H1 (cell line): ENCODE data around the gene KCNH1. TPM values are rescaled to one million over a fixed set of nuclear protein-coding genes. Genes with fewer than 3 reads are reported as not detected.

Experiments
- CTCF ChIA-PET: fragments of 300-600 bp; sonication (Branson Sonifier 250); formaldehyde crosslinking; loops from one replicate; lab custom pipeline; 2021; ENCODE audit not compliant: partially characterized antibody; lab: Charles Lee
- POLR2A ChIA-PET: fragments of 300-600 bp; sonication (Branson Sonifier 250); formaldehyde crosslinking; loops from one replicate; lab custom pipeline; 2021; ENCODE audit warnings: inconsistent platforms; ENCODE audit not compliant: partially characterized antibody; lab: Charles Lee
- DNase-seq, 2 experiments: peaks; one replicate each; pipeline versions ENCODE4 v3.0.0 to v3.0.0-alpha.2; 2010 to 2022; ENCODE audit warnings: low spot score in 2 of 2, low read depth in 1 of 2, mixed read lengths in 1 of 2
- FAIRE-seq: peaks from 2 replicates; lab custom pipeline; 2011; peaks lifted over from hg19 to GRCh38; lab: Jason Lieb, UNC
- H2AFZ ChIP-seq: 2 replicates; pipeline ENCODE4 v1.8.1; 2012; ENCODE audit warnings: low read length, inconsistent platforms
- H2AK5ac ChIP-seq: 2 replicates; pipeline ENCODE4 v1.6.1; 2013; ENCODE audit warnings: low read depth, low read length
- H2BK120ac ChIP-seq: replicated peaks from 2 replicates; pipeline ENCODE3; 2013; ENCODE audit warnings: low read depth, low read length, inconsistent platforms
- H2BK12ac ChIP-seq: 2 replicates; pipeline ENCODE4 v1.6.1; 2013; ENCODE audit warnings: low read depth, low read length
- H2BK15ac ChIP-seq: 2 replicates; pipeline ENCODE4 v1.6.1; 2013; ENCODE audit warnings: low read length
- H2BK20ac ChIP-seq: 2 replicates; pipeline ENCODE4 v1.6.1; 2013; ENCODE audit warnings: low read length
- H2BK5ac ChIP-seq: 2 replicates; pipeline ENCODE4 v1.6.1; 2013; ENCODE audit warnings: low read depth, low read length
- H3K14ac ChIP-seq: 2 replicates; pipeline ENCODE4 v1.6.1; 2013; ENCODE audit warnings: inconsistent platforms; ENCODE audit not compliant: insufficient read length
- H3K18ac ChIP-seq: 2 replicates; pipeline ENCODE4 v1.6.1; 2013; ENCODE audit warnings: low read length; ENCODE audit errors: extremely low read depth
- H3K23ac ChIP-seq: 2 replicates; pipeline ENCODE4 v1.6.1; 2013; ENCODE audit warnings: inconsistent platforms; ENCODE audit not compliant: insufficient read length
- H3K23me2 ChIP-seq: 2 replicates; pipeline ENCODE4 v1.6.1; 2013; ENCODE audit warnings: low read depth, low read length
- H3K27ac ChIP-seq: 2 replicates; pipeline ENCODE4 v1.6.1; 2011; ENCODE audit warnings: low read depth, low read length, inconsistent platforms
- H3K27me3 ChIP-seq, 4 experiments: replicated peaks in 1 of 4; 1 replicate in 1 of 4; 2 replicates in 3 of 4; pipeline versions ENCODE4 v1.6.1 to v1.8.1; 2011 to 2013; ENCODE audit warnings: low read length in 3 of 4, mild to moderate bottlenecking in 3 of 4, inconsistent platforms in 2 of 4, mixed read lengths in 2 of 4, moderate library complexity in 1 of 4; ENCODE audit not compliant: control insufficient read depth in 3 of 4, insufficient read depth in 3 of 4; ENCODE audit errors: extremely low read depth in 1 of 4
- H3K36me3 ChIP-seq, 4 experiments: 2 replicates each; pipeline versions ENCODE4 v1.6.1 to v1.8.1; 2011 to 2013; ENCODE audit warnings: mild to moderate bottlenecking in 4 of 4, low read length in 3 of 4, moderate library complexity in 2 of 4, control low read depth in 1 of 4, inconsistent platforms in 1 of 4; ENCODE audit not compliant: insufficient read depth in 4 of 4, control insufficient read depth in 2 of 4
- H3K4ac ChIP-seq: replicated peaks from 2 replicates; pipeline ENCODE3; 2013; ENCODE audit warnings: low read length, low read depth, mixed read lengths, inconsistent platforms; ENCODE audit not compliant: insufficient read length
- H3K4me1 ChIP-seq, 4 experiments: replicated peaks in 1 of 4; 1 replicate in 1 of 4; 2 replicates in 3 of 4; pipeline versions ENCODE4 v1.6.1 to v1.8.1; 2011 to 2013; ENCODE audit warnings: low read length in 3 of 4, inconsistent platforms in 2 of 4, mixed read lengths in 1 of 4; ENCODE audit not compliant: insufficient read depth in 4 of 4, control insufficient read depth in 3 of 4
- H3K4me2 ChIP-seq, 2 experiments: 2 replicates each; pipeline versions ENCODE4 v1.6.1 to v1.8.1; 2011 to 2013; ENCODE audit warnings: low read depth in 2 of 2, low read length in 2 of 2, control low read depth in 1 of 2, inconsistent platforms in 1 of 2, mild to moderate bottlenecking in 1 of 2; ENCODE audit not compliant: insufficient read depth in 1 of 2
- H3K4me3 ChIP-seq, 4 experiments: fragments of 200-600, 300-600 bp in 1 of 4; sonication (generic), shearing (Covaris generic), sonication (Bioruptor Twin) in 1 of 4; 2 replicates each; pipeline versions ENCODE4 v1.5.1 to v1.8.1; 2011 to 2016; ENCODE audit warnings: low read length in 4 of 4, low read depth in 3 of 4, control low read depth in 2 of 4, inconsistent platforms in 2 of 4, mild to moderate bottlenecking in 2 of 4, mixed read lengths in 1 of 4, moderate library complexity in 1 of 4; ENCODE audit not compliant: insufficient read depth in 2 of 4; ENCODE audit errors: extremely low read depth in 1 of 4
- H3K56ac ChIP-seq: replicated peaks from 2 replicates; pipeline ENCODE3; 2013; ENCODE audit warnings: low read depth, mild to moderate bottlenecking, mixed read lengths, low read length, inconsistent platforms; ENCODE audit not compliant: insufficient read length
- H3K79me1 ChIP-seq: 2 replicates; pipeline ENCODE4 v1.6.1; 2013; ENCODE audit warnings: low read depth, low read length, control low read depth
- H3K79me2 ChIP-seq, 2 experiments: 2 replicates each; pipeline versions ENCODE4 v1.6.1 to v1.8.1; 2012 to 2013; ENCODE audit warnings: low read length in 2 of 2, mild to moderate bottlenecking in 2 of 2, inconsistent platforms in 1 of 2; ENCODE audit not compliant: insufficient read depth in 2 of 2, control insufficient read depth in 1 of 2
- H3K9ac ChIP-seq, 4 experiments: replicated peaks in 1 of 4; 1 replicate in 1 of 4; 2 replicates in 3 of 4; pipeline versions ENCODE4 v1.6.1 to v1.8.1; 2011 to 2013; ENCODE audit warnings: low read depth in 3 of 4, low read length in 3 of 4, control low read depth in 2 of 4, mild to moderate bottlenecking in 2 of 4, moderate library complexity in 2 of 4, inconsistent platforms in 1 of 4; ENCODE audit errors: extremely low read depth in 1 of 4
- H3K9me3 ChIP-seq, 2 experiments: 2 replicates each; pipeline versions ENCODE4 v1.6.1 to v1.8.1; 2012 to 2013; ENCODE audit warnings: mild to moderate bottlenecking in 2 of 2, moderate library complexity in 2 of 2, control low read depth in 1 of 2, inconsistent platforms in 1 of 2, low read depth in 1 of 2, low read length in 1 of 2, mixed read lengths in 1 of 2; ENCODE audit not compliant: insufficient read depth in 2 of 2
- H4K20me1 ChIP-seq, 2 experiments: replicated peaks in 1 of 2; 2 replicates each; pipeline versions ENCODE3 to v1.8.1; 2011 to 2013; ENCODE audit warnings: inconsistent platforms in 2 of 2, low read length in 2 of 2, mild to moderate bottlenecking in 1 of 2; ENCODE audit not compliant: insufficient read depth in 2 of 2, control insufficient read depth in 1 of 2
- H4K5ac ChIP-seq: 2 replicates; pipeline ENCODE4 v1.6.1; 2013; ENCODE audit warnings: low read length, low read depth, mixed read lengths, inconsistent platforms; ENCODE audit not compliant: insufficient read length
- H4K8ac ChIP-seq: 2 replicates; pipeline ENCODE4 v1.8.0; 2013; ENCODE audit warnings: mild to moderate bottlenecking, moderate library complexity, low read length, inconsistent platforms; ENCODE audit not compliant: insufficient read depth; ENCODE audit errors: extremely low read depth
- H4K91ac ChIP-seq: replicated peaks from 2 replicates; pipeline ENCODE3; 2013; ENCODE audit warnings: low read length, mixed read lengths, inconsistent platforms; ENCODE audit not compliant: insufficient read length
- GTF2F1 ChIP-seq: IDR thresholded peaks from 2 replicates; pipeline ENCODE4 v1.6.1; 2012; ENCODE audit warnings: low read depth, low read length, improper control_type of control experiment, borderline replicate concordance
- WGBS, 2 experiments: shearing (Covaris generic) in 1 of 2; methylation state at CpG; one replicate each; pipeline versions ENCODE4 v1.1.6 to v1.1.7; 2013 to 2015; ENCODE audit warnings: low lambda C conversion rate in 2 of 2, mixed read lengths in 2 of 2, inconsistent platforms in 1 of 2, low coverage in 1 of 2, missing lambda C conversion rate in 1 of 2; ENCODE audit not compliant: insufficient replicate concordance in 2 of 2, insufficient coverage in 1 of 2, insufficient read length in 1 of 2; ENCODE audit errors: extremely low coverage in 1 of 2, missing lambda C conversion rate in 1 of 2; 5-methylcytosine and 5-hydroxymethylcytosine counted together
- polyA plus RNA-seq, 7 experiments: library from polyadenylated mRNA; depleted of rRNA in 3 of 7; stranded (reverse) in 5 of 7; unstranded in 2 of 7; fragments of >200 nt in 5 of 7; fragments of 200-250 nt in 2 of 7; gene quantifications; 1 replicate in 5 of 7; 2 replicates in 1 of 7; 4 replicates in 1 of 7; pipeline versions ENCODE4 v1.2.1 to v1.2.3, GENCODE V29; 2011 to 2013; ENCODE audit warnings: missing spikeins in 2 of 7, mixed read lengths in 2 of 7
- total RNA-seq: library from RNA; stranded (reverse); fragmentation: NEBNext Ultra II Directional; extraction: Animal tissue kit (Norgen Biotek cat#: 25700); gene quantifications from 2 replicates; pipeline ENCODE4 v1.2.1, GENCODE V29; 2021

KCNH1 gene
- total and polyA plus RNA-seq, 2 of the 8 experiments (the other 6 are each of a cell fraction or from before 2014, with no cell fraction given), result 0.27 to 0.34 TPM

DNA sequence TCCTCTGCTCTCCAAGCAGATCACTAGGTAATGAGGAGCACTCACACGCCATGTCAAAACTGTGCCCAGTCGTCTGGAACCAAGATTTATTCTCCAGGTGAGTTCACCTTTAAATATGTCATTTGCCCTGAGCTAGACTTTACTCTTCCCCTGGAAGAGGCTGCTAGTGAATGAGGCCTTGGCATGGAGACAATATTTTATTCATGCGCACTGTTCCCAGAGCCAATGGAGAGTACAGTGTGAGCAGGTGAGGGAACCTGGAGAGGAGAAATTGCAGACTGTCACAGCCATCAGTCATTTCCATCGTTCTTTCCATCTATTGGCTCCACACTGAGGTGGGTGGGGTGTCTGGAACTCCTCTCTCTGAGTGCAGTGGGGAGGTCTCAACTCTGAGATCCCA is 333.6 kb downstream of the KCNH1 start:
- H3K27ac ChIP-seq, result no peak overlapping the region
- no peaks in the 10 kb centered on the region for H3K27me3 ChIP-seq
- no peak overlapping the region for H4K8ac ChIP-seq
- H3K23me2 ChIP-seq, result no peaks in the 10 kb centered on the region
- no peaks in the 10 kb centered on the region for H3K9me3 ChIP-seq
- no peaks in the 10 kb centered on the region for H4K20me1 ChIP-seq
- no peak overlapping the region for H4K91ac ChIP-seq
- no peak overlapping the region for H3K56ac ChIP-seq
- no peak for TF ChIP-seq GTF2F1
- no peak for FAIRE-seq
- no peaks in the 10 kb centered on the region for H3K79me2 ChIP-seq
- no peak overlapping the region for H3K4me2 ChIP-seq
- H2BK20ac ChIP-seq, result no peak overlapping the region
- H3K4me1 ChIP-seq, result no peaks in the 10 kb centered on the region
- no peak overlapping the region for H2AK5ac ChIP-seq
- H3K9ac ChIP-seq, result no peak overlapping the region
- no peak overlapping the region for H3K18ac ChIP-seq
- H2AFZ ChIP-seq, result no peak overlapping the region
- no peak overlapping the region for H3K4ac ChIP-seq
- no peaks in the 10 kb centered on the region for H3K79me1 ChIP-seq
- no peak overlapping the region for H4K5ac ChIP-seq
- no peak for DNase-seq
- H2BK12ac ChIP-seq, result no peak overlapping the region
- H3K36me3 ChIP-seq, result no peaks in the 10 kb centered on the region
- WGBS, 2 experiments, result 73% methylated on average over 4 of the region's 4 CpGs; no CpG with 5 or more reads in 1 of the 2 experiments
- no peak overlapping the region for H3K14ac ChIP-seq
- POLR2A ChIA-PET, result no interaction called here
- CTCF ChIA-PET, result interaction anchor here (0.6 to 1.0 kb wide), 2 partner anchors 9 to 395 kb away, joined by 3 read pairs; no protein-coding TSS in a partner anchor
- no peak overlapping the region for H3K23ac ChIP-seq
- H3K4me3 ChIP-seq, result no peak overlapping the region
- no peak overlapping the region for H2BK15ac ChIP-seq
- H2BK120ac ChIP-seq, result no peak overlapping the region
- H2BK5ac ChIP-seq, result no peak overlapping the region
